ENCODE results near the gene PA2G4.

Gene PA2G4

DNA sequence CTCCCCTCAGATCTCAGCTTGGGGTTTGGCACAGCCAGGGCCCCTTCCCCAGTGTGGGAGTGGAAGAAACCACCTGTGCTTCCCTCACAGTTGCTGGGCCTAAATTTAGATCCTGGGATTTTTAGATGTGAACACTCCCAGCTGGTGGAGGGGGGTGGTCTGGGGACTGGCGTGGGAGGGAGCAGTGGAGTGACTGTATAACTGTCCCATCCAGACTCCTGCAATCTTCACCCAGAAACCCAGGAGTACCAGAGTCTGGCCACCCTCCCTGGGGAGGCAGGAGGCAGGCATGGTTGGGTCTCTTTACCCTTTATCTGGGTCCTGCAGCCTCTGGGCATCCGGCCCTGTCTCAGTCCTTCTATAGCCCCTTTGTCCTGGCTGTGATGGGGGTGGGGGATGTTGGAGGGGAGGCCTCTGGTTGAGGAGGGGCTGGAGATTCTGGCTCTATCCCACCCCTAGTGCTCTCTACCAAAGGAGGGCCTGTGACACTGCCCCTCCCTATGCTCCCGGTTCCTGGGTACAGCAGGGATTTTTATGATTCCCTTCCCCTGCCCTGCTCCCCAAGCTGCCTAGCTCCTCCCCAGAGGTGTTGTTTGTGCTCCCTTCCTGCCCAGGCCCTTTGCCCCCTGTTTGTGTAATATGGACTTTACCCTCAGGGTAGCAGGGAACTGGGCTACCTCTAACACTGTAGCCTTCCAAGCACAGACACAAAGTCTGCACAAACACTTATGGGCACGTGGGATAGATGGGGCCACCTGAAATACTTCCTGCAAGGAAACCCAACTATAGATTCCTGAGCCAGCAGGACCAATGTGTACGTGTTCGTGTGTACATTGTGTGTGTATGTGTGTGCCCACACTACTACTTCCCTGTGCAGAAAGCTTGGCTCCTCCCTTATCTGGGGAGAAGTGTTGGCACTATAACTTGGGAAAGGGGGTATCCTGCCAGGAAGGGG is 22.7 kb upstream of the PA2G4 start:
- no peaks in the 10 kb centered on the region for H3K9me3 ChIP-seq (ENCODE audit: low read length)
- H3K27ac ChIP-seq (ENCODE audit: low read depth, low read length) = no peak overlapping the region
- peaks cover 9% of the 10 kb centered on the region for H3K4me1 ChIP-seq (ENCODE audit: insufficient read depth, low read length)
- peaks cover 0 to 12% of the 10 kb centered on the region in 2 donors for H3K27me3 ChIP-seq (ENCODE audit: control insufficient read depth in 1 of 2, insufficient read depth in 2 of 2, low read length in 2 of 2)
- no peaks in the 10 kb centered on the region for H3K36me3 ChIP-seq (ENCODE audit: insufficient read depth, low read length)
- H3K9ac ChIP-seq (ENCODE audit: low read length) = no peak overlapping the region
- no peak overlapping the region for H3K4me3 ChIP-seq (ENCODE audit: low read depth in 1 of 2, low read length in 2 of 2)

DNA sequence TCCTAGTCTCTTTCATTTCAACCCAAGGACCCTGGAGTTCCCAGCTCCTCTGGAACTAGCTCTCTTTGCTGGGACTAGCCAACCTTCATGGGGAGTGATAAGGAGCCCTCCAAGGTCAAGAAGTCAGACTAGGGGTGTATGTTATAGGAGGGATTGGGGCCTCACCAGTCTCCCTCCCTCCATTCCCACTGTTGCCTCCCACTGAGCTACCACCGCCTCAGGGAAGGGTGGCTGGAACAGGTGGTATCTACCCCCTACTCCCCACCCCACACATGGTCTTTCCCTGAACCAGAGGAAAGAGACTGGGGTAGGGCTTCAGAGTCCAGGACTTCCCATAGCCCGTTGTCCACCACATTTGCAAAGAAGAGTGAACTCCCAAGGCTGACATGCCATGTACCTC is 22.0 kb upstream of the PA2G4 start:
- H3K4me1 ChIP-seq (ENCODE audit: insufficient read depth, low read length) = peaks cover 9% of the 10 kb centered on the region

DNA sequence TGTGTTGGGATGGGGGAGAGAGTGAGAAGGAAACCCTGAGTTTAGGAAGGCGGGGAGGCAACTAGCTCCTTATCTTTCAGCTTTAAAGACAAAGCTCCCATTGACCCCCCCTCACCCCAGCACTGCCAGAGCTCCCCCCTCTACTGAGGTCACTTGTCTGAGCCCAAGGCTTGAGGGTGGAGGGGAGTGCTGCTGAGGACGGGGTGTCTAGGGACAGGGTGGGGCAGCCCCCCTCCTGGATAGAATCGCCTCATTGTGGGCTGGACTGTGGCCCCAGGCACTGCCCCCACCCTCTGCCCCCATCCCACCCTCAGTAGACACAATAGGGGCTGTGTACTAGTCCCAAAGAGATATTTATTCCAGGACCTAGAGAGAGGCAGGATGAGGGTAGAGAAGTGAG is 21.4 kb upstream of the PA2G4 start:
- no peak overlapping the region for H3K9ac ChIP-seq (ENCODE audit: low read length)
- no peak overlapping the region for H3K27ac ChIP-seq (ENCODE audit: low read depth, low read length)

More for the DNA sequence above, 22.0 kb upstream of the PA2G4 start:
- H3K4me3 ChIP-seq (ENCODE audit: low read depth in 1 of 2, low read length in 2 of 2) = no peak overlapping the region
- H3K36me3 ChIP-seq (ENCODE audit: insufficient read depth, low read length) = no peaks in the 10 kb centered on the region
- H3K27ac ChIP-seq (ENCODE audit: low read depth, low read length) = no peak overlapping the region
- no peaks in the 10 kb centered on the region for H3K9me3 ChIP-seq (ENCODE audit: low read length)
- H3K27me3 ChIP-seq (ENCODE audit: control insufficient read depth in 1 of 2, insufficient read depth in 2 of 2, low read length in 2 of 2) = peaks cover 0 to 12% of the 10 kb centered on the region in 2 donors
- no peak overlapping the region for H3K9ac ChIP-seq (ENCODE audit: low read length)

DNA sequence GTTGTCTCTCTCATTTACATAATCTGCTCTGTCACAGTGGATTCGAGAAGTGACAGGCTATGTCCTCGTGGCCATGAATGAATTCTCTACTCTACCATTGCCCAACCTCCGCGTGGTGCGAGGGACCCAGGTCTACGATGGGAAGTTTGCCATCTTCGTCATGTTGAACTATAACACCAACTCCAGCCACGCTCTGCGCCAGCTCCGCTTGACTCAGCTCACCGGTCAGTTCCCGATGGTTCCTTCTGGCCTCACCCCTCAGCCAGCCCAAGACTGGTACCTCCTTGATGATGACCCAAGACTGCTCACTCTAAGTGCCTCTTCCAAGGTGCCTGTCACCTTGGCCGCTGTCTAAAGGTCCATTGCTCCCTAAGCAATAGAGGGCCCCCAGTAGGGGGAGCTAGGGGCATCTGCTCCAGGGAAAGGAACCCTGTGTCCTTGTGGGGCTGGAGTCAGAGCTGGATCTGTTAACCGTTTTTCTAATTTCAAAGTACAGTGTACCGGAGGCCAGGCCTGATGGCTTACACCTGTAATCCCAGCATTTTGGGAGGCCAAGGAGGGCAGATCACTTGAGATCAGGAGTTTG is 19.3 kb upstream of the PA2G4 start:
- Histone ChIP-seq H3K9ac (ENCODE audit: low read length) (no peak overlapping the region), H3K36me3 (ENCODE audit: insufficient read depth, low read length) (no peaks in the 10 kb centered on the region), H3K4me3 (ENCODE audit: low read depth in 1 of 2, low read length in 2 of 2) (no peak overlapping the region), H3K27me3 (ENCODE audit: control insufficient read depth in 1 of 2, insufficient read depth in 2 of 2, low read length in 2 of 2) (peaks cover 0 to 6% of the 10 kb centered on the region in 2 donors), H3K9me3 (ENCODE audit: low read length) (no peaks in the 10 kb centered on the region), H3K27ac (ENCODE audit: low read depth, low read length) (no peak overlapping the region), H3K4me1 (ENCODE audit: insufficient read depth, low read length) (peaks cover 3% of the 10 kb centered on the region)

More for the DNA sequence above, 21.4 kb upstream of the PA2G4 start:
- Histone ChIP-seq H3K27me3 (ENCODE audit: control insufficient read depth in 1 of 2, insufficient read depth in 2 of 2, low read length in 2 of 2) (peaks cover 0 to 12% of the 10 kb centered on the region in 2 donors), H3K4me3 (ENCODE audit: low read depth in 1 of 2, low read length in 2 of 2) (no peak overlapping the region), H3K9me3 (ENCODE audit: low read length) (no peaks in the 10 kb centered on the region), H3K36me3 (ENCODE audit: insufficient read depth, low read length) (no peaks in the 10 kb centered on the region), H3K4me1 (ENCODE audit: insufficient read depth, low read length) (peaks cover 9% of the 10 kb centered on the region)

DNA sequence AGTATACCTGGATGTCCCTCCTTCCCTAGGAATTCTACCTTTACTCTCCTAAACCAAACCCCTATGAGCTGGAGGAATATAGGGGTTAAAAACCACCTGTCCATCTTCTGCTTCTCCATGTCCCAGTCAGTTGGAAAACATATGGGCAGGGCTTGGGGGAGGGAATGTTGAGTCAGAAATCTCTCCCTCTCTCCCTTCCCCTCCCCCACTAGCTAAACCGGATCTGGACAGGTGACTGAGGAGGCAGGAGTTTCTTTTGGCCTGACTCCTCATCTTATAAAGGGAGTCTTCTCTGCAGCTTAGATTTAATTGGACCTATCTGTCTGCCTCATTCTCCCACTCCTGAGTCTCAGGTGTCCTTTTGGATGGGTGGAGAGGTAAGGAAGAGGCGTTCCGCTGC is 18.3 kb upstream of the PA2G4 start:
- Histone ChIP-seq H3K27ac (ENCODE audit: low read depth, low read length) (no peak overlapping the region), H3K36me3 (ENCODE audit: insufficient read depth, low read length) (no peaks in the 10 kb centered on the region)

DNA sequence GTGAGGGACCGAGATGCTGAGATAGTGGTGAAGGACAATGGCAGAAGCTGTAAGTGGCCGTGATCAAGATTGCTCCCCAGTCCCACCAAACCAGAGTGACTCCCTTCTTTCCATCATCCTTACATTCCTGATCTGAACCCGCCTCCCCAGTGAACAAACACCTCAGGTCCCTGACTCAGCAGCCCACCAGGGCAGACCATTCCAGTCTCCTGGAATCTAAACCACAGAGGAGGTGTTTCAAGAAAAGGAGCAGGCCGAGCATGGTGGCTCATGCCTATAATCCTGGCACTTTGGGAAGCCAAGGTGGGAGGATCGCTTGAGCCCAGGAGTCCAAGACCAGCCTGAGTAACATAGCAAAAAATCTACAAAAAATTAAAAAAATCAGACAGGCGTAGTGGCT is 17.8 kb upstream of the PA2G4 start:
- Histone ChIP-seq H3K27ac (ENCODE audit: low read depth, low read length) (no peak overlapping the region), H3K9me3 (ENCODE audit: low read length) (no peaks in the 10 kb centered on the region)

More for the DNA sequence above, 18.3 kb upstream of the PA2G4 start:
- no peak overlapping the region for H3K4me3 ChIP-seq (ENCODE audit: low read depth in 1 of 2, low read length in 2 of 2)
- H3K4me1 ChIP-seq (ENCODE audit: insufficient read depth, low read length) = no peaks in the 10 kb centered on the region
- H3K9ac ChIP-seq (ENCODE audit: low read length) = no peak overlapping the region
- H3K27me3 ChIP-seq (ENCODE audit: control insufficient read depth in 1 of 2, insufficient read depth in 2 of 2, low read length in 2 of 2) = no peaks in the 10 kb centered on the region
- H3K9me3 ChIP-seq (ENCODE audit: low read length) = no peaks in the 10 kb centered on the region

DNA sequence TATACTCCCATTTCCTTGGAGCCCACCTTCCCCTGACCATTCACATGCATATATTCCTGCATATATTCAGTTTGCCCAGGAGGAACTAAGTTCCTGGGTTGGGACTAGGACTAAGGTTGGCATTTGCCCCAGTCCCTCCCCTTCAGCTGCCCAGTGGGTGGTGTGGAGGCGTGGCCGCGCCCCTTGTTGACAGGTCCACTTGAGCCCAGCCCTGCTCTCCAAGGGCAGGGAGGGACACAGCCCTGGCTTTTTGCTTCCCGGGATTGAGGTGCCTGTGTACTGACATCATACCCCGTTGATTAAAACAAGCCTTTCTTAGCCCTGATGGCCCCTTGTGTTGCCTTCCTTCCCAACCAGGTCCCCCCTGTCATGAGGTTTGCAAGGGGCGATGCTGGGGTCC is 17.1 kb upstream of the PA2G4 start:
- Histone ChIP-seq H3K27ac (ENCODE audit: low read depth, low read length) (no peak overlapping the region), H3K9me3 (ENCODE audit: low read length) (no peaks in the 10 kb centered on the region), H3K27me3 (ENCODE audit: control insufficient read depth in 1 of 2, insufficient read depth in 2 of 2, low read length in 2 of 2) (no peaks in the 10 kb centered on the region), H3K4me3 (ENCODE audit: low read depth in 1 of 2, low read length in 2 of 2) (no peak overlapping the region), H3K9ac (ENCODE audit: low read length) (no peak overlapping the region), H3K4me1 (ENCODE audit: insufficient read depth, low read length) (no peaks in the 10 kb centered on the region), H3K36me3 (ENCODE audit: insufficient read depth, low read length) (no peaks in the 10 kb centered on the region)

More for the DNA sequence above, 17.8 kb upstream of the PA2G4 start:
- Histone ChIP-seq H3K27me3 (ENCODE audit: control insufficient read depth in 1 of 2, insufficient read depth in 2 of 2, low read length in 2 of 2) (no peaks in the 10 kb centered on the region), H3K9ac (ENCODE audit: low read length) (no peak overlapping the region), H3K4me1 (ENCODE audit: insufficient read depth, low read length) (no peaks in the 10 kb centered on the region), H3K4me3 (ENCODE audit: low read depth in 1 of 2, low read length in 2 of 2) (no peak overlapping the region), H3K36me3 (ENCODE audit: insufficient read depth, low read length) (no peaks in the 10 kb centered on the region)

DNA sequence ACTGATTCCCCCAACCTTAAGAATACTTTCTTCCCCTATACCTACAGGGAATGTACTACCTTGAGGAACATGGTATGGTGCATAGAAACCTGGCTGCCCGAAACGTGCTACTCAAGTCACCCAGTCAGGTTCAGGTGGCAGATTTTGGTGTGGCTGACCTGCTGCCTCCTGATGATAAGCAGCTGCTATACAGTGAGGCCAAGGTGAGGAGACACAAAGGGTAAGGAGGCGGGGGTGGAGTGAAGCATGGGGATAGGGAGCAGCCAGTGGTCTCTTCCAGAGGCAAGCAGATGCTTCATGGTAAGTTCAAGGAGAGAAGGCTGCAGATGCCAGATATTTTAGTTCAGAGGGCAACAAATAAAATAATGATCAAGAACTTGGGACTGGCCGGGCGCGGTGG is 6.6 kb upstream of the PA2G4 start:
- H3K4me3 ChIP-seq (ENCODE audit: low read depth in 1 of 2, low read length in 2 of 2) = no peak overlapping the region
- H3K9ac ChIP-seq (ENCODE audit: low read length) = no peak overlapping the region
- H3K27me3 ChIP-seq (ENCODE audit: control insufficient read depth in 1 of 2, insufficient read depth in 2 of 2, low read length in 2 of 2) = no peaks in the 10 kb centered on the region
- no peaks in the 10 kb centered on the region for H3K36me3 ChIP-seq (ENCODE audit: insufficient read depth, low read length)
- no peak overlapping the region for H3K27ac ChIP-seq (ENCODE audit: low read depth, low read length)
- no peaks in the 10 kb centered on the region for H3K9me3 ChIP-seq (ENCODE audit: low read length)
- no peaks in the 10 kb centered on the region for H3K4me1 ChIP-seq (ENCODE audit: insufficient read depth, low read length)

DNA sequence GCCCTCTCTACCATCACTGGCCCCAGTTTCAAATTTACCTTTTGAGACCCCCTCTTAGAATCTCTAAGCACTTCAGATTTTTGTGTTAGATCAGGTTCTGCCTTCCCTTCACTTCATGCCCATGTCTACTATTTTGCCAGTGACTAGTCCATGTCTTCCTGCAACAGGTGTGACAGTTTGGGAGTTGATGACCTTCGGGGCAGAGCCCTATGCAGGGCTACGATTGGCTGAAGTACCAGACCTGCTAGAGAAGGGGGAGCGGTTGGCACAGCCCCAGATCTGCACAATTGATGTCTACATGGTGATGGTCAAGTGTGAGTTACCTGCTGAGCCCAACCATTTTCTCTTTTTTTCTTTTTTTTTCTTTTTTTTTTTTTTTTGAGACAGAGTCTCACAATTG is 5.8 kb upstream of the PA2G4 start:
- no peak overlapping the region for H3K27ac ChIP-seq (ENCODE audit: low read depth, low read length)
- H3K9me3 ChIP-seq (ENCODE audit: low read length) = no peaks in the 10 kb centered on the region
- H3K27me3 ChIP-seq (ENCODE audit: control insufficient read depth in 1 of 2, insufficient read depth in 2 of 2, low read length in 2 of 2) = no peaks in the 10 kb centered on the region
- H3K4me3 ChIP-seq (ENCODE audit: low read depth in 1 of 2, low read length in 2 of 2) = no peak overlapping the region
- H3K9ac ChIP-seq (ENCODE audit: low read length) = no peak overlapping the region
- no peaks in the 10 kb centered on the region for H3K4me1 ChIP-seq (ENCODE audit: insufficient read depth, low read length)
- no peaks in the 10 kb centered on the region for H3K36me3 ChIP-seq (ENCODE audit: insufficient read depth, low read length)

DNA sequence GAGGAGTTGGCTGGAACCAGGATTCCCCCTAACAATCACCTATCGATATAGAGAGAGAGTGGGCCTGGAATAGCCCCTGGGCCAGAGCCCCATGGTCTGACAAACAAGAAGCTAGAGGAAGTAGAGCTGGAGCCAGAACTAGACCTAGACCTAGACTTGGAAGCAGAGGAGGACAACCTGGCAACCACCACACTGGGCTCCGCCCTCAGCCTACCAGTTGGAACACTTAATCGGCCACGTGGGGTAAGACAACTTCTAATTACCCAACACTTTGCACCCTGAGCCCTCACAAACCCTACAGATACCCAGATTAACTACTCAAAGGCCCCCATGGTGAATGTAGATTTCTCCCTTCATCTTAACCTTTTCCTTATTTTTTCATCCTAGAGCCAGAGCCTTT is 4.6 kb upstream of the PA2G4 start:
- Histone ChIP-seq H3K9me3 (ENCODE audit: low read length) (no peaks in the 10 kb centered on the region), H3K36me3 (ENCODE audit: insufficient read depth, low read length) (no peaks in the 10 kb centered on the region), H3K4me3 (ENCODE audit: low read depth in 1 of 2, low read length in 2 of 2) (no peak overlapping the region), H3K27me3 (ENCODE audit: control insufficient read depth in 1 of 2, insufficient read depth in 2 of 2, low read length in 2 of 2) (no peaks in the 10 kb centered on the region), H3K9ac (ENCODE audit: low read length) (no peak overlapping the region), H3K27ac (ENCODE audit: low read depth, low read length) (no peak overlapping the region), H3K4me1 (ENCODE audit: insufficient read depth, low read length) (no peaks in the 10 kb centered on the region)

DNA sequence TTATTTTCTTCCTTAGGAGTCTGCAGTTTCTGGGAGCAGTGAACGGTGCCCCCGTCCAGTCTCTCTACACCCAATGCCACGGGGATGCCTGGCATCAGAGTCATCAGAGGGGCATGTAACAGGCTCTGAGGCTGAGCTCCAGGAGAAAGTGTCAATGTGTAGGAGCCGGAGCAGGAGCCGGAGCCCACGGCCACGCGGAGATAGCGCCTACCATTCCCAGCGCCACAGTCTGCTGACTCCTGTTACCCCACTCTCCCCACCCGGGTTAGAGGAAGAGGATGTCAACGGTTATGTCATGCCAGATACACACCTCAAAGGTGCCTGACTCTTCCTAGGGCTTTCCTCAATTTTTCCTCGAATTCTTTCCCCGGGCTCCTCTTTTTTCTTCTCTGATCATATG is 3.3 kb upstream of the PA2G4 start:
- Histone ChIP-seq H3K27ac (ENCODE audit: low read depth, low read length) (no peak overlapping the region), H3K9me3 (ENCODE audit: low read length) (no peaks in the 10 kb centered on the region), H3K9ac (ENCODE audit: low read length) (no peak overlapping the region), H3K27me3 (ENCODE audit: control insufficient read depth in 1 of 2, insufficient read depth in 2 of 2, low read length in 2 of 2) (no peaks in the 10 kb centered on the region), H3K36me3 (ENCODE audit: insufficient read depth, low read length) (no peaks in the 10 kb centered on the region), H3K4me3 (ENCODE audit: low read depth in 1 of 2, low read length in 2 of 2) (no peak overlapping the region), H3K4me1 (ENCODE audit: insufficient read depth, low read length) (peaks cover 10% of the 10 kb centered on the region)
